ENCODE measurements around the gene ELL2.

- TF ChIP-seq, protein P1, sequence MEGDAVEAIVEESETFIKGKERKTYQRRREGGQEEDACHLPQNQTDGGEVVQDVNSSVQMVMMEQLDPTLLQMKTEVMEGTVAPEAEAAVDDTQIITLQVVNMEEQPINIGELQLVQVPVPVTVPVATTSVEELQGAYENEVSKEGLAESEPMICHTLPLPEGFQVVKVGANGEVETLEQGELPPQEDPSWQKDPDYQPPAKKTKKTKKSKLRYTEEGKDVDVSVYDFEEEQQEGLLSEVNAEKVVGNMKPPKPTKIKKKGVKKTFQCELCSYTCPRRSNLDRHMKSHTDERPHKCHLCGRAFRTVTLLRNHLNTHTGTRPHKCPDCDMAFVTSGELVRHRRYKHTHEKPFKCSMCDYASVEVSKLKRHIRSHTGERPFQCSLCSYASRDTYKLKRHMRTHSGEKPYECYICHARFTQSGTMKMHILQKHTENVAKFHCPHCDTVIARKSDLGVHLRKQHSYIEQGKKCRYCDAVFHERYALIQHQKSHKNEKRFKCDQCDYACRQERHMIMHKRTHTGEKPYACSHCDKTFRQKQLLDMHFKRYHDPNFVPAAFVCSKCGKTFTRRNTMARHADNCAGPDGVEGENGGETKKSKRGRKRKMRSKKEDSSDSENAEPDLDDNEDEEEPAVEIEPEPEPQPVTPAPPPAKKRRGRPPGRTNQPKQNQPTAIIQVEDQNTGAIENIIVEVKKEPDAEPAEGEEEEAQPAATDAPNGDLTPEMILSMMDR (IDR thresholded peaks at IDR 0.05) = no peak
- TF ChIP-seq POLR2A (IDR thresholded peaks at IDR 0.05) = no peak
- no peak for TF ChIP-seq POLR2AphosphoS5 (IDR thresholded peaks at IDR 0.05)
- TF ChIP-seq EP300 (IDR thresholded peaks at IDR 0.05) = no peak
Observed at GRCh38 chr5:95879661-95880060, 82.0 kb downstream of the ELL2 start.

Data from sigmoid colon (tissue), 4 donors.